Natural killer cell (primary cell): ENCODE data around the gene PARD6G. TPM values are rescaled to one million over a fixed set of nuclear protein-coding genes. Genes with fewer than 3 reads are reported as not detected.

Source experiments
- ATAC-seq, 3 donors: fragments of 150-1000 bp in 2 of 3; fragments of 200-7000 bp in 1 of 3; cut with Tn5 transposase; 1 replicate in 1 of 3; 2 replicates in 2 of 3; pipeline ENCODE4 v1.10.0; 2021; ENCODE audit warnings: mild to moderate bottlenecking in 2 of 3, moderate library complexity in 2 of 3
- DNase-seq, 2 donors: peaks; one replicate each; pipeline versions ENCODE4 v3.0.0 to v3.0.0-alpha.2; 2013 to 2021; ENCODE audit warnings: mixed read lengths in 1 of 2
- H3K27ac ChIP-seq: one replicate; pipeline ENCODE4 v1.5.1; 2013; ENCODE audit warnings: mild to moderate bottlenecking, low read length
- H3K27me3 ChIP-seq: one replicate; pipeline ENCODE4 v1.6.1; 2013; ENCODE audit warnings: low read length; ENCODE audit not compliant: control insufficient read depth, insufficient read depth
- H3K36me3 ChIP-seq: one replicate; pipeline ENCODE4 v1.6.1; 2013; ENCODE audit warnings: low read length; ENCODE audit not compliant: control insufficient read depth, insufficient read depth
- H3K4me1 ChIP-seq: one replicate; pipeline ENCODE4 v1.6.1; 2013; ENCODE audit warnings: low read length; ENCODE audit not compliant: control insufficient read depth, insufficient read depth
- H3K4me3 ChIP-seq: one replicate; pipeline ENCODE4 v1.5.1; 2013; ENCODE audit warnings: low read length
- H3K9me3 ChIP-seq: one replicate; pipeline ENCODE4 v1.6.1; 2013; ENCODE audit warnings: low read length; ENCODE audit not compliant: control insufficient read depth, insufficient read depth
- H3K27ac Mint-ChIP-seq, 2 donors: one replicate each; pipeline ENCODE4 v1.8.0; 2022; ENCODE audit warnings: mild to moderate bottlenecking in 2 of 2, mixed read lengths in 2 of 2, moderate library complexity in 1 of 2
- H3K27me3 Mint-ChIP-seq, 2 donors: one replicate each; pipeline ENCODE4 v1.8.0; 2022; ENCODE audit warnings: low read depth in 2 of 2, mixed read lengths in 2 of 2
- H3K36me3 Mint-ChIP-seq: one replicate; pipeline ENCODE4 v1.8.0; 2022; ENCODE audit warnings: mixed read lengths
- H3K4me1 Mint-ChIP-seq, 2 donors: one replicate each; pipeline ENCODE4 v1.8.0; 2022; ENCODE audit warnings: mixed read lengths in 2 of 2
- H3K4me3 Mint-ChIP-seq: one replicate; pipeline ENCODE4 v1.8.0; 2022; ENCODE audit warnings: mild to moderate bottlenecking, moderate library complexity, mixed read lengths
- H3K9me3 Mint-ChIP-seq, 2 donors: one replicate each; pipeline ENCODE4 v1.8.0; 2022; ENCODE audit warnings: mixed read lengths in 2 of 2
- CTCF ChIP-seq: fragments of 200-600 bp; IDR thresholded peaks from one replicate; pipeline ENCODE4 v1.8.0; 2022; ENCODE audit warnings: antibody characterized with exemption
- WGBS: methylation state at CpG from one replicate; pipeline ENCODE4 v1.1.7; 2013; ENCODE audit warnings: missing lambda C conversion rate; ENCODE audit not compliant: insufficient coverage; 5-methylcytosine and 5-hydroxymethylcytosine counted together
- intact Hi-C: fragments of 100-400 bp; cut with micrococcal nuclease; formaldehyde crosslinking; loops from one replicate; pipeline ENCODE4 v1.14.2; 2022
- total RNA-seq, 4 donors: library from RNA; stranded (reverse); fragments of 120-200 nt in 1 of 4; gene quantifications; one replicate each; pipeline versions ENCODE4 v1.2.3 to v1.2.4, GENCODE V29; 2013 to 2022

Gene PARD6G
- total RNA-seq, 3 donors from 2014 or later (not counting 1 experiment from before 2014, with no cell fraction given) = not detected

GRCh38 chr18:80108739-80109675 lies 138.3 kb downstream of the PARD6G start, which contains the start of gene ADNP2:
ADNP2 (plus strand) TSS chr18:80109262; CDS start chr18:80117543, 8,281 bp downstream.
- H3K4me1 Mint-ChIP-seq = peaks cover 11 to 25% of the 10 kb centered on the region in 2 donors
- H3K36me3 Mint-ChIP-seq = no peaks in the 10 kb centered on the region
- no peaks in the 10 kb centered on the region for H3K27me3 ChIP-seq
- peaks cover 7% of the 10 kb centered on the region for H3K9me3 ChIP-seq
- DNase-seq (peak; percentile 79 to 95), ATAC-seq (peak; percentile 82 to 87 (median 83))
- peak within 1 kb of the TSS; percentile 67 for H3K4me3 ChIP-seq
- TF ChIP-seq CTCF = no peak
- H3K4me1 ChIP-seq = peaks cover 17% of the 10 kb centered on the region
- intact Hi-C loops = loop anchor here (5.0 kb wide), 1 partner anchor 77 kb away; the partner anchor contains the start of gene RBFA
- peaks cover 0 to 3% of the 10 kb centered on the region in 2 donors for H3K27me3 Mint-ChIP-seq
- H3K4me3 Mint-ChIP-seq = peak within 1 kb of the TSS; percentile 84
- H3K27ac Mint-ChIP-seq = peak within 1 kb of the TSS; percentile 10 to 92
- WGBS = 2% methylated on average over 76 of the region's 76 CpGs
- H3K36me3 ChIP-seq = no peaks in the 10 kb centered on the region
- H3K27ac ChIP-seq = peak within 1 kb of the TSS; percentile 100
- H3K9me3 Mint-ChIP-seq = no peaks in the 10 kb centered on the region

- Histone ChIP-seq H3K27ac (peak overlapping the region; percentile 100), H3K36me3 (no peaks in the 10 kb centered on the region), H3K27me3 (no peaks in the 10 kb centered on the region), H3K4me3 (no peak overlapping the region), H3K4me1 (peaks cover 17% of the 10 kb centered on the region), H3K9me3 (peaks cover 7% of the 10 kb centered on the region)
- Mint-ChIP-seq H3K27ac (peak overlapping the region; percentile 10 to 92), H3K4me3 (peak overlapping the region; percentile 84), H3K9me3 (no peaks in the 10 kb centered on the region), H3K36me3 (no peaks in the 10 kb centered on the region), H3K4me1 (peaks cover 11 to 18% of the 10 kb centered on the region in 2 donors), H3K27me3 (peaks cover 0 to 3% of the 10 kb centered on the region in 2 donors)
- intact Hi-C loops = loop anchor here (5.0 kb wide), 1 partner anchor 76 kb away; the partner anchor contains the start of gene RBFA
- DNase-seq (peak; percentile 18 to 45), ATAC-seq (no peak)
- 98% methylated on average over 22 of the region's 23 CpGs for WGBS
- TF ChIP-seq CTCF = no peak
Observed at GRCh38 chr18:80108121-80108536, 139.2 kb downstream of the PARD6G start.

- WGBS = 89% methylated on average over 10 of the region's 10 CpGs
- Mint-ChIP-seq H3K27me3 (peaks cover 0 to 3% of the 10 kb centered on the region in 2 donors), H3K4me1 (peaks cover 11% of the 10 kb centered on the region in 2 donors), H3K27ac (peak overlapping the region; percentile 10 to 92), H3K9me3 (no peaks in the 10 kb centered on the region), H3K36me3 (no peaks in the 10 kb centered on the region), H3K4me3 (peak overlapping the region; percentile 84)
- no peak for TF ChIP-seq CTCF
- H3K4me3 ChIP-seq = no peak overlapping the region
- intact Hi-C loops = loop anchor here (5.0 kb wide), 1 partner anchor 75 kb away; the partner anchor contains the start of gene RBFA
- ATAC-seq = no peak
- peaks cover 7% of the 10 kb centered on the region for H3K9me3 ChIP-seq
- H3K4me1 ChIP-seq = peaks cover 17% of the 10 kb centered on the region
- DNase-seq = peak in 1 of 2 donors; percentile 41
- no peaks in the 10 kb centered on the region for H3K27me3 ChIP-seq
- H3K36me3 ChIP-seq = no peaks in the 10 kb centered on the region
- no peak overlapping the region for H3K27ac ChIP-seq
Observed at GRCh38 chr18:80107426-80107825, 139.9 kb downstream of the PARD6G start.

Other genes starting within 250 kb of the PARD6G start
- gene RBFA, start 213.1 kb downstream of the PARD6G start, total RNA-seq = 10 to 100 TPM; 11.9 to 17.7 (median 12.4) TPM
- gene ADNP2, start 138.3 kb downstream of the PARD6G start, total RNA-seq = 10 to 100 TPM; 31.2 to 39.2 (median 31.4) TPM